Parathyroid adenoma (tissue), 2 donors: ENCODE results near the gene GTF2H1.

Experiments
- H2AFZ ChIP-seq: fragments of 300-600 bp; sonication (generic); one replicate; pipeline ENCODE4 v1.7.0; 2017; ENCODE audit warnings: antibody characterized with exemption, mild to moderate bottlenecking
- H3K27ac ChIP-seq: fragments of 300-600 bp; sonication (generic); one replicate; pipeline ENCODE4 v1.7.0; 2017
- H3K27me3 ChIP-seq: fragments of 300-600 bp; sonication (generic); one replicate; pipeline ENCODE4 v1.7.0; 2017; ENCODE audit warnings: low read length; ENCODE audit not compliant: control insufficient read depth, insufficient read depth
- H3K36me3 ChIP-seq: fragments of 300-600 bp; sonication (generic); one replicate; pipeline ENCODE4 v1.7.0; 2017; ENCODE audit warnings: low read length; ENCODE audit not compliant: control insufficient read depth, insufficient read depth
- H3K4me1 ChIP-seq: fragments of 300-600 bp; sonication (generic); one replicate; pipeline ENCODE4 v1.7.0; 2017; ENCODE audit warnings: control low read depth
- H3K4me2 ChIP-seq: fragments of 300-600 bp; sonication (generic); one replicate; pipeline ENCODE4 v1.7.0; 2017; ENCODE audit warnings: low read length
- H3K4me3 ChIP-seq: fragments of 300-600 bp; sonication (generic); one replicate; pipeline ENCODE4 v1.7.0; 2017; ENCODE audit warnings: low read depth, low read length
- H3K79me2 ChIP-seq: fragments of 300-600 bp; sonication (generic); one replicate; pipeline ENCODE4 v1.7.0; 2017; ENCODE audit warnings: control low read depth
- H3K9ac ChIP-seq: fragments of 300-600 bp; sonication (generic); one replicate; pipeline ENCODE4 v1.7.0; 2017; ENCODE audit warnings: mild to moderate bottlenecking
- H3K9me3 ChIP-seq: fragments of 300-600 bp; sonication (generic); one replicate; pipeline ENCODE4 v1.7.0; 2017; ENCODE audit warnings: low read length; ENCODE audit not compliant: control insufficient read depth
- CTCF ChIP-seq: fragments of 300-600 bp; sonication (generic); IDR thresholded peaks from one replicate; pipeline ENCODE4 v1.7.0; 2017; ENCODE audit warnings: antibody characterized with exemption, mild to moderate bottlenecking
- donor health status: primary hyperparathyroidism.

The GTF2H1 gene

GRCh38 chr11:18366286-18366685 lies 43.9 kb downstream of the GTF2H1 start:
- Histone ChIP-seq H3K36me3 (no peaks in the 10 kb centered on the region), H3K9me3 (no peaks in the 10 kb centered on the region), H3K27ac (no peak overlapping the region), H2AFZ (no peak overlapping the region), H3K79me2 (no peaks in the 10 kb centered on the region), H3K4me2 (no peak overlapping the region), H3K4me1 (no peaks in the 10 kb centered on the region), H3K4me3 (no peak overlapping the region), H3K9ac (no peak overlapping the region), H3K27me3 (no peaks in the 10 kb centered on the region)
- no peak for TF ChIP-seq CTCF

GRCh38 chr11:18367431-18367830 lies 45.1 kb downstream of the GTF2H1 start:
- no peaks in the 10 kb centered on the region for H3K4me1 ChIP-seq

GRCh38 chr11:18368221-18368620 lies 45.9 kb downstream of the GTF2H1 start:
- Histone ChIP-seq H3K27ac (no peak overlapping the region), H3K9ac (no peak overlapping the region), H3K27me3 (no peaks in the 10 kb centered on the region), H3K4me3 (no peak overlapping the region), H3K36me3 (no peaks in the 10 kb centered on the region), H2AFZ (no peak overlapping the region), H3K79me2 (no peaks in the 10 kb centered on the region), H3K9me3 (no peaks in the 10 kb centered on the region), H3K4me1 (no peaks in the 10 kb centered on the region), H3K4me2 (no peak overlapping the region)
- no peak for TF ChIP-seq CTCF

More at GRCh38 chr11:18367431-18367830, 45.1 kb downstream of the GTF2H1 start:
- Histone ChIP-seq H3K9me3 (no peaks in the 10 kb centered on the region), H3K27ac (no peak overlapping the region), H2AFZ (no peak overlapping the region), H3K4me2 (no peak overlapping the region), H3K4me3 (no peak overlapping the region), H3K36me3 (no peaks in the 10 kb centered on the region), H3K9ac (no peak overlapping the region), H3K27me3 (no peaks in the 10 kb centered on the region), H3K79me2 (no peaks in the 10 kb centered on the region)
- TF ChIP-seq CTCF: no peak

- no peak overlapping the region for H3K9ac ChIP-seq
- no peaks in the 10 kb centered on the region for H3K27me3 ChIP-seq
- H3K4me3 ChIP-seq: no peak overlapping the region
- H3K4me2 ChIP-seq: no peak overlapping the region
- no peaks in the 10 kb centered on the region for H3K36me3 ChIP-seq
- H3K27ac ChIP-seq: no peak overlapping the region
- H3K79me2 ChIP-seq: no peaks in the 10 kb centered on the region
- no peaks in the 10 kb centered on the region for H3K9me3 ChIP-seq
- H2AFZ ChIP-seq: no peak overlapping the region
- H3K4me1 ChIP-seq: no peaks in the 10 kb centered on the region
- TF ChIP-seq CTCF: no peak
These were observed 47.0 kb downstream of the GTF2H1 start for GRCh38 chr11:18369398-18369797.

- H2AFZ ChIP-seq: no peak overlapping the region
- H3K27ac ChIP-seq: no peak overlapping the region
- TF ChIP-seq CTCF: no peak
- H3K4me1 ChIP-seq: no peaks in the 10 kb centered on the region
- H3K4me2 ChIP-seq: no peak overlapping the region
- no peak overlapping the region for H3K9ac ChIP-seq
- H3K4me3 ChIP-seq: no peak overlapping the region
- H3K36me3 ChIP-seq: no peaks in the 10 kb centered on the region
- H3K27me3 ChIP-seq: no peaks in the 10 kb centered on the region
- no peaks in the 10 kb centered on the region for H3K79me2 ChIP-seq
- no peaks in the 10 kb centered on the region for H3K9me3 ChIP-seq
These were observed 48.9 kb downstream of the GTF2H1 start for GRCh38 chr11:18371279-18371678.
